GM18507 (cell line): ENCODE measurements around the gene THRB.
"Not testable (repeated sequence)": the region's sequence is repeated elsewhere in the genome, so short reads cannot be mapped to it uniquely, and the experiment has no call there.

ENCODE experiments used
- DNase-seq: peaks from one replicate; pipeline ENCODE4 v3.0.0; 2011; ENCODE audit warnings: low read depth; ENCODE audit not compliant: insufficient read length; ENCODE audit errors: extremely low spot score
- FAIRE-seq: peaks from 2 replicates; lab custom pipeline; 2011; peaks lifted over from hg19 to GRCh38; lab: Jason Lieb, UNC

Gene THRB

GRCh38 chr3:24419067-24419791, 75.4 kb downstream of the THRB start:
- DNase-seq = no peak
- no peak for FAIRE-seq

- DNase-seq = no peak
- FAIRE-seq = no peak
Observed at GRCh38 chr3:24417730-24418129, 76.9 kb downstream of the THRB start.

- DNase-seq = no peak
- FAIRE-seq = no peak
Observed at GRCh38 chr3:24416224-24416623, 78.4 kb downstream of the THRB start.

- DNase-seq = no peak
- no peak for FAIRE-seq
Observed at GRCh38 chr3:24415824-24416223, 78.8 kb downstream of the THRB start.

DNA sequence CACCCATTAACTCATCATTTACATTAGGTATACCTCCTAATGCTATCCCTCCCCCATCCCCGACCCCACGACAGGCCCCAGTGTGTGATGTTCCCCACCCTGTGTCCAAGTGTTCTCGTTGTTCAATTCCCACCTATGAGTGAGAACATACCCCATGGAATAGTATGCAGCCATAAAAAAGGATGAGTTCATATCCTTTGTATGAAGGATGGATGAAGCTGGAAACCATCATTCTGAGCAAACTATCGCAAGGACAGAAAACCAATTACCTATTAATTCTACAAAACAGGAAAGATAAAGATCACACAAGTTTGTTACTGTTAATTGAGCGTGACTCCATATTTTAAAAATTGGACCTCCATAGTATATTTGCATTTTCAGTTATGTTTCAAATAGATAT, 81.0 kb downstream of the THRB start:
- not testable (repeated sequence) for DNase-seq, FAIRE-seq

GRCh38 chr3:24410860-24411259, 83.8 kb downstream of the THRB start:
- no peak for FAIRE-seq
- no peak for DNase-seq

- no peak for FAIRE-seq
- no peak for DNase-seq
Observed at GRCh38 chr3:24407980-24408680, 86.5 kb downstream of the THRB start.

DNA sequence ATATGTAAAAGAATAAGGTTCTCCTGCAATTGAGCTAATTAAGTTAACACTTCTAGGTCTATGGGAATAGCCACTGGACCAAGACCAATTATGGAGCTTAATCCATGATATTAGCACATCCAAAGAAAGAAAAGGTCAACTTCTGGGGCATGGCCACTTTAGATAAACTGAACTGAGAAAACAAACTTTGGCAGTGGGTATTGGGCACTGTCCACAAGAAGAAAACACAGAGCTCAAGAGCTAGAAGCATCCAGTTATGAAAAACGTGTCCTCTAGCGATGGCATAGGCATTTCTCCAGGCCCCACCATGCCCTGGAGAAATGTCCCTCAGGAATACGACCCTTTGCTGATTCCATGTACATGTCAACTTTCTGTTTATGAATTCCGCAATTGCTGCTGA, 87.8 kb downstream of the THRB start:
- FAIRE-seq (no peak), DNase-seq (no peak)

DNA sequence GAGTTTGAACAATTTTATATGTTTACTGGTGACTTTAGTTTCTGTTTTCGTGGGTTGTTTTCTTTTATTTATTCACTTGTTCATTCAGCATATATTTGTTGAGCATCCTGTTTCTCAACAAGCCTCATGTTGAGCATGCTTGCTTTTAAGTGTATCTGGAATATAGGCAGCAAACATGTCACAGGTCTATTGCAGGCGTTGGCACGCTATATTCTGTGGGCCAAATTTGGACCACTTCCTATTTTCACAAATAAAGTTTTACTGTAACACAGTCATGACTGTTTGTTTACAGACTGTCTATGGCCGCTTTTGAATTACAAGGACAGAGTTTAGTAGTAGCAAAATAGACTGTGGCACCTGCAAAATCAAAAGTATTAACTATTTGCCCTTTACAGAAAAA, 89.6 kb downstream of the THRB start:
- FAIRE-seq = no peak
- DNase-seq = no peak

DNA sequence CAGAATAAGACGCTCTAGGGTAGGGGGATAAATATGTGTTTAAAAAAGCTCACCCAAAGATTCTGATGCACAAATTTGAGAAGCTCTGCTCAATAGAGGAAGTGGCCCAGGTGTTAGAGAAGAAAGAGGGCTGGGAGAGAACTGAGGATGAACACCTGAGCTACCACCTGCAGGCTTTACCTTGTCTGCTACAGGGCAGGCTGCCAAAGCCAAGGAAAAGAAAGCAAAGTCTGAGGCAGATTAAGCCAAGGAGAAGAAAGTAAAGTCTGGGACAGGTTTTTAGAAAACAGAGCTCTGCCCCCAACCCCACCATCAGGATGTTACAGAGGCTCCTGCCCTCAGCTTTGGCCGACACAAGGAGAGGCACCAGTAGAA, 92.9 kb downstream of the THRB start:
- DNase-seq (no peak), FAIRE-seq (no peak)

DNA sequence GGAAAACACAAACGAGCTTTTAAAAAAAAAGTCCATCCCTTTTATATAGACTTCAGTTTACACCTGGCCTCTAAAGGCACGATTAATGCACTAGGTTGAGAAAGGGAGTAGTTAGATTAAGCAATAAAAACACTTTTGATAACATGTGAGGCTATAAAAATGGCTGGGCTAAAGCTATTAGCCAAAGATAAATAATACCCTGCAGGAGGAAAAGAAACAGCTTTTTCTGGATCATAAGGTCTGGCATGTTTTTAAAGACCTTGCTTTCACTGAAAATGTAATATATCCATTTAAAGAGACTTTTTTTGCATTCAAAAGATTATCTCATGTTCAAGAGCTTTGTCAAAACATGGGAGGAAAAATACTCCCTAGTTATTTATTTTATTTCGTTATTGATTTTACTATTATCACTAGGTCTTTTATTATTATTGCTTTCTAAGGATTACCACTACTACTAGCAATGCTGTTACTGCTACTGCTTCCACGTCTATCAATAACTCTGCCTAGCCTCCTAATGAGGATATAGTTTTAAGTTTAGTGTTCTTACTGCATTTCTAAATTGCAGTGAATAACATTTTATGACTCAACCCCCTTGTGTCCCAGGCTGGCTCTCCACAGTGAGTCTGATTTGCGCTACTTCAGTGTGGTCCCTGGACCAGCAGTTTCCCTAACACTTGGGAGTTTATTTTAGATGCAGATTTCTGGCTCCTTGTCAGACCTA, 93.4 kb downstream of the THRB start:
- FAIRE-seq (no peak), DNase-seq (no peak)

DNA sequence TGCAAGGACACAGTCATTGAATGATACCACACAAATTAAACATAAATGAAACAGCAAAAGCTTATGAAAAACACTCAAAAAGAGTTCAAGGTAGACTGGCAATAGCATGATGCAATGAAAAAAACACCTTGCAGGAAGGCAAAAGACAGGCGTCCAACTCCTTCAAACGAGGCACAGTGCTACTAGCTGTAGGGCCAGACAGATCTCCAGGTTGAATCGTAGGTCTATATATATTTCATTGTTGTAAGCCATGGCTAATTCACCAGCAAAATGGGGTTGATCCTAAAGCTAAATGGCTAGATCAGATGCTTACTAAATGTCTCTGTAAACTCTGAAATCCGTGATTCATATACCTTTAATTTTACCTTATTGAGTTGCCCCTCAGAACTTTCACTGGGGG, 94.2 kb downstream of the THRB start:
- FAIRE-seq (no peak), DNase-seq (no peak)

DNA sequence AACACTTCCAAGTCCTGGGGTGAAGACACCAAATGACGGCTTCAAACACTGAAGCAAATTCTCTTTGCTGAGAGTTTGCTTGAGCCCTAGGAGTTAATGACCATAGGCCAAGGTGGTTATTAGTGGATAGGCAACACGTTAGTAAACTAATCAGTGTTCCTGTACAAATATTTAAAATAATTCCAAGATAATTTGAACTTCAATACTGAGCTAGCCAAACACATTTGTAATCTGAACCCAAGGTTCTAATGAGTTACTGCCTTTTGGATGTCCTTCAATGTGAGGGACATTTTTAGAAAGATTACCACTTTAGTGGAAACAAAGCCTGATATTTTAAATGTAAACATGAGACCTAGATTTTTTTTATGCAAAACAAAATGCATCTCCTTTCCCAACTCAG, 94.6 kb downstream of the THRB start:
- no peak for DNase-seq
- FAIRE-seq = no peak

DNA sequence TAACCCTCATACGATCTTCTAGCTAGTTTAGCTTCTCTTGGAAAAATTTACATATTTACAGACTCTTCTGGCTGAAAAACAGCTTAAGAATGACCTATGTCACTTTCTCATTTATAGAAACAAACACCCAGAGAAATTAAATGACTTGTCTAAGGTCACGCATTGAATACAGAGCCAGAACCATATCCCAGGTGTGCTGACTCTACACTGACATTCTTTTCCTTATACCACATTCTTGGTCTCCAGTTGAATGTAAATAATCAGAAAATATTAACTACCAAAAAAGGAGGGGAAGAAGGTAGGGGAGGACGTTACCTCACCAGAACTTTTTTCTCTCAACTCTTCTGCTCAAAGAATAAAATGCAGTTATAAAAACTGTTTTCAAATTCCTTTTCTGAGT, 95.0 kb downstream of the THRB start:
- no peak for FAIRE-seq
- DNase-seq = no peak

GRCh38 chr3:24398712-24399111, 95.9 kb downstream of the THRB start:
- not testable (repeated sequence) for FAIRE-seq, DNase-seq

DNA sequence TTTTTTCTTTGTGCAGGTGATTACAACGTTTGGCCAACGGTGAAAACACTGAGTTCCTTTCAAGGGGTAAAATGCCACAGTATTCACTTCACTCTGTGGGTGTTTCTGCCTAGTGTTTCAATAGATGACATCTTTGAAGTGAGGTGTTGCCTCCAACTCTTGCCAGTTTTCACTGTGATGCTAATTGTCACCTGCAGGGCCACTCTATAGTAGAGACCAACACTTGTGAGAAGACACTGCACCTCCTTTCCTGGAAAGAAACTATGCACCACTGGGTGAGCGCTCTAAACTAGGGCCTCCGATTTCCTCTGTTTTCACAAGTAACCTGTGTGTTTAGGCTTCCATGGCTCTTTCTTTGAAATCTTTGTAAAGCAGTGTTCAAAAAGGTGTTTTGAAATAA, 98.3 kb downstream of the THRB start:
- FAIRE-seq (no peak), DNase-seq (no peak)

DNA sequence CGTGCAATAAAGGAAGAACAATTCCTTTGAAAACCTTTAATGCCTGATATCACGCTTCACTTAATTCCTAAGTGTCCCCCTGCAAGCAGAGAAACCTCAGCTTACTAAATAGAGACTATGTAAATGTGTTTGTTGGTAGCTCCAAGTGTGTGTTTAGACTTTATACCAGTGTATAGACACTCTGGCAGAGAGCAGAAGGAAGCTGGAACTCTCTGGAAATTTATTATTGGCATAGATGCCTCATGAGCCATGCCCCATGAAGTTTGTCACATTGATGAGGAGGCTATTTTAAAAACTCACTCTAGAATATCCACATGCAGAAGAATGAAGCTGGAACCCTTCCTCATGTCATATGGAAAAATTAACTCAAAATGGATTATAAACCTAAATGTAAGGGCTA, 99.9 kb downstream of the THRB start:
- FAIRE-seq (no peak), DNase-seq (no peak)

- DNase-seq = no peak
- no peak for FAIRE-seq
Observed at GRCh38 chr3:24393316-24393715, 101.3 kb downstream of the THRB start.

DNA sequence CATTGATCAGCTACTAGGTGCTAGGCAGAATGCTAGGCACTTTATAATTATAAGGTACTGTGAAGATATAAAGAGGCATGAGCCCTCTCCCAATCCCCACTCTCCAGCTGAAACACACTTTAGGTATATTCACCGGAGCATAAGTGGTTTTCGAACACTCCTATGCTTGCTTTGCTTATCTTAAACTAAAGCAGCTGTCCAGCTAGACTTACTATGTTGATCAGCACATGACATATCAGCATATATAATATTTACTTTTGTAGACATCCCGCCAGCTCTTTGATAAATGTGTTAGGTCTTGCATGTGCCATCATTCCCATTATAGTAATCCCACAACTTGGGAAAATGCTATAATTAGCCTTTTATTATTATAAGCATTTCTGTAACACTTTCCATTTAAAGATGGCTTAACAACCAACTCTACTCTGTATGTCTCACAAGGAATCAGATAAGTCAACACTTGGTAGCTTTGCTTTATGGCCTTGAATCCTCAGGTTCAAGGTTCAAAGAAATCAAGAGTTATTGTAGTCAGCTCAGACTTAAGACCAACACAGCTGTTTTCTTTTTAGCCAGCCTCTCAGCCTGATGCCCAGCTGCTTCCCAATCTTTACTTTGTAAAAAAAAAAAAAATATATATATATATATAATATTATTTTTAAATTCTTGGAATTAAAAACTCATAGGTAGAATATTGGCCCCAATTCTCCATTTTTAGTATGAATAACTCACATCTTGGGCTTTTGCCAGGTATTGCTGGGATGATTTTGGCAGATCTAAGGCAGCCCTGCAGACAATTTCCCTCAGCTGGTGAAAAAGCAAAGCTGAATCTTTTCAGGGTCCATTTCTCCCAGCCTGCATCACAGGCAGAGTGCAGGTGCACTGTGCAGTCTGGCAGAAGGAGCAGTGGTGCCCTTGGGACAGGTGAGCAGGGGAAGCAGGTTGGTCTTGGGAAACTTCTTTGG, 104.2 kb downstream of the THRB start:
- DNase-seq = no peak
- FAIRE-seq = no peak
